Suprapubic skin (tissue), 4 donors: ENCODE measurements around the gene CD44. TPM values are rescaled to one million over a fixed set of nuclear protein-coding genes. Genes with fewer than 3 reads are reported as not detected.

Experiments used
- DNase-seq, 2 donors: peaks; one replicate each; pipeline ENCODE4 v3.0.0-alpha.2; 2019; ENCODE audit warnings: low spot score in 2 of 2
- H3K27ac ChIP-seq: fragments of 200-600 bp; sonication (generic); one replicate; pipeline ENCODE4 v1.5.1; 2019
- H3K27me3 ChIP-seq: fragments of 200-600 bp; sonication (generic); one replicate; pipeline ENCODE4 v1.5.1; 2019
- H3K36me3 ChIP-seq: fragments of 200-600 bp; sonication (generic); one replicate; pipeline ENCODE4 v1.5.1; 2019
- H3K4me1 ChIP-seq: fragments of 200-600 bp; sonication (generic); one replicate; pipeline ENCODE4 v1.5.1; 2019
- H3K4me3 ChIP-seq: fragments of 200-600 bp; sonication (generic); one replicate; pipeline ENCODE4 v1.5.1; 2019; ENCODE audit warnings: mild to moderate bottlenecking
- H3K9me3 ChIP-seq: fragments of 200-600 bp; sonication (generic); one replicate; pipeline ENCODE4 v1.5.1; 2019
- EP300 ChIP-seq: sonication (generic); formaldehyde crosslinking; IDR thresholded peaks from one replicate; pipeline ENCODE4 v1.6.1; 2017; ENCODE audit warnings: antibody characterized with exemption
- POLR2A ChIP-seq, 2 donors: fragments of 450-650 bp; IDR thresholded peaks; one replicate each; pipeline ENCODE4 v1.6.1; 2017; ENCODE audit warnings: antibody characterized with exemption in 2 of 2, mild to moderate bottlenecking in 2 of 2, moderate library complexity in 2 of 2
- POLR2AphosphoS5 ChIP-seq, 3 donors: sonication (generic); formaldehyde crosslinking; IDR thresholded peaks; one replicate each; pipeline ENCODE4 v1.6.1; 2017; ENCODE audit warnings: antibody characterized with exemption in 3 of 3
- WGBS: methylation state at CpG from one replicate; pipeline ENCODE4 v1.1.5; 2018; 5-methylcytosine and 5-hydroxymethylcytosine counted together
- total RNA-seq, 4 donors: library from RNA; depleted of rRNA; stranded (reverse); fragments of >200 nt; gene quantifications; one replicate each; pipeline ENCODE4 v1.1.0, GENCODE V29; 2016
- TF ChIP-seq, protein P1 (sequence below), 2 donors: fragments of 200-600 bp in 1 of 2; fragments of 450-650 bp in 1 of 2; sonication (generic) in 1 of 2; IDR thresholded peaks; one replicate each; pipeline ENCODE4 v1.5.1; 2016 to 2019; ENCODE audit warnings: antibody characterized with exemption in 2 of 2, mild to moderate bottlenecking in 1 of 2, moderate library complexity in 1 of 2

The CD44 gene
- total RNA-seq, 4 donors from 2014 or later, result 1,361 to 2,207 (median 1,502) TPM

DNA sequence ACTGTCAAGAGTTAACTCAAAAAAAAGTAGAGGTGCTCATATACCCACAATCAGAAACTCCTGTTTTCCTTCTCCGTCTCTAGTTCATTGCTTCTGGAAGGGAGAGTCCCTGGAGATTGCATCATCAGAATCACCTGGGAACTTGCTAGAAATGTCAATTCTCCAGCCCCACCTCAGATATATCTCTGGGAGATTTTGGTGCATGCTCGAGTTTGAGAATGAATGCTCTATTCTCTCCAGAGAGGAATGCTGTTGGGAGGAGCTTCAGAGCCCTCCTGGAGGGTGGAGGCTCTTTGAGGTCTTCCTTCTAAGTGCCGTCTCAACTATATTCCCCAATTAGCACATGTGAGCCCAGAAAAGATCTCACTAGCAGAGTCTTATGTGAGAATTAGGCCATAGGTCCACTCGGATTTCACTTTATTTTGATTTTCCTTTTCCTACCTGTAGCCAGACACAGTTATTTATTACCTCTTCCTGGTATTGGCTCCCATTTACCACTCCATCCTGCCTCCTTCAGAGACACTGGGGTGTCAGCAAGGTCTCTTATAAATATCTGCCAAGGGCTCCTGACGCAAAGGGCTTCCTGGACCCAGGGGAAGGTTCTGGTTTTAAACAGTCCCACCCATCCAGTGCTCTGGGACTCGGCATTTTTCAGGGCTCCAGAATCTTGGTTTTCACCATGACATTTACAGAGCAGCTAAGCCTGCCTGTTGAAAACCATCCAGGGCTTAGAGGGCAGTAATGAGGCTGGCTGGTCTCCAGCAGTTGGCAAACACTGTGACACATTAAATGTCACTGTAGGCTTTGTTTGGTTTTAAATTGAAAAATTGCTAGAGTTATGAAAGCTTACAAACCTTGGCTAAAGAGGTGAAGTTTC lies 136.2 kb downstream of the CD44 start:
- peaks cover 38% of the 10 kb centered on the region for H3K4me1 ChIP-seq
- no peaks in the 10 kb centered on the region for H3K27me3 ChIP-seq
- H3K36me3 ChIP-seq, result no peaks in the 10 kb centered on the region
- TF ChIP-seq EP300 (no peak), POLR2AphosphoS5 (IDR thresholded peaks at IDR 0.05) (peak in 1 of 3 donors; percentile 47)
- H3K9me3 ChIP-seq, result no peaks in the 10 kb centered on the region
- WGBS, result 24% methylated on average over 6 of the region's 6 CpGs
- DNase-seq, result peak; percentile 77 to 79
- H3K4me3 ChIP-seq, result no peak overlapping the region
- peak overlapping the region; percentile 91 for H3K27ac ChIP-seq

DNA sequence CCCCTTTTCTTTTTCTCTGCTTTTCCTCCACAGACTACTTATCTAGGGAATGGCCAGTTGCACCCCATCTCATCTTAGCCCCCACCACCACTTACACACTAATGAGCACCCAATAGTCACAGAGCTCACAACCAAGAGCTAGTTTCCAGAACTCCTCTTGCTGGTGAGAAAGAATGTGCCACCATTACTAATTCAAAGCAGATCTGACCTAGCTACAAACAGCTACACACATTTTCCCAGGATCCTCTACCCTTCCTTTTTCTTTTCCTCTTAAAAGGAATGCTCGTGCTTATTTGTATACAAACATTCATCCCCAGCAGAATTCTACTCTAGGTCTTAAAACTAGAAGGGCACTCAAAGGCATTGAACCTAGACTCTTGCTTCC lies 136.8 kb downstream of the CD44 start:
- H3K27ac ChIP-seq, result peak overlapping the region; percentile 91
- no peak for DNase-seq
- H3K9me3 ChIP-seq, result no peaks in the 10 kb centered on the region
- no peaks in the 10 kb centered on the region for H3K27me3 ChIP-seq
- H3K4me3 ChIP-seq, result no peak overlapping the region
- TF ChIP-seq, protein P1, sequence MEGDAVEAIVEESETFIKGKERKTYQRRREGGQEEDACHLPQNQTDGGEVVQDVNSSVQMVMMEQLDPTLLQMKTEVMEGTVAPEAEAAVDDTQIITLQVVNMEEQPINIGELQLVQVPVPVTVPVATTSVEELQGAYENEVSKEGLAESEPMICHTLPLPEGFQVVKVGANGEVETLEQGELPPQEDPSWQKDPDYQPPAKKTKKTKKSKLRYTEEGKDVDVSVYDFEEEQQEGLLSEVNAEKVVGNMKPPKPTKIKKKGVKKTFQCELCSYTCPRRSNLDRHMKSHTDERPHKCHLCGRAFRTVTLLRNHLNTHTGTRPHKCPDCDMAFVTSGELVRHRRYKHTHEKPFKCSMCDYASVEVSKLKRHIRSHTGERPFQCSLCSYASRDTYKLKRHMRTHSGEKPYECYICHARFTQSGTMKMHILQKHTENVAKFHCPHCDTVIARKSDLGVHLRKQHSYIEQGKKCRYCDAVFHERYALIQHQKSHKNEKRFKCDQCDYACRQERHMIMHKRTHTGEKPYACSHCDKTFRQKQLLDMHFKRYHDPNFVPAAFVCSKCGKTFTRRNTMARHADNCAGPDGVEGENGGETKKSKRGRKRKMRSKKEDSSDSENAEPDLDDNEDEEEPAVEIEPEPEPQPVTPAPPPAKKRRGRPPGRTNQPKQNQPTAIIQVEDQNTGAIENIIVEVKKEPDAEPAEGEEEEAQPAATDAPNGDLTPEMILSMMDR (IDR thresholded peaks at IDR 0.05), result no peak
- TF ChIP-seq POLR2AphosphoS5 (IDR thresholded peaks at IDR 0.05) (no peak), EP300 (no peak), POLR2A (IDR thresholded peaks at IDR 0.05) (no peak)
- H3K4me1 ChIP-seq, result peaks cover 41% of the 10 kb centered on the region
- 47% methylated on average over 1 of the region's 1 CpG for whole genome bisulfite sequencing
- no peaks in the 10 kb centered on the region for H3K36me3 ChIP-seq

DNA sequence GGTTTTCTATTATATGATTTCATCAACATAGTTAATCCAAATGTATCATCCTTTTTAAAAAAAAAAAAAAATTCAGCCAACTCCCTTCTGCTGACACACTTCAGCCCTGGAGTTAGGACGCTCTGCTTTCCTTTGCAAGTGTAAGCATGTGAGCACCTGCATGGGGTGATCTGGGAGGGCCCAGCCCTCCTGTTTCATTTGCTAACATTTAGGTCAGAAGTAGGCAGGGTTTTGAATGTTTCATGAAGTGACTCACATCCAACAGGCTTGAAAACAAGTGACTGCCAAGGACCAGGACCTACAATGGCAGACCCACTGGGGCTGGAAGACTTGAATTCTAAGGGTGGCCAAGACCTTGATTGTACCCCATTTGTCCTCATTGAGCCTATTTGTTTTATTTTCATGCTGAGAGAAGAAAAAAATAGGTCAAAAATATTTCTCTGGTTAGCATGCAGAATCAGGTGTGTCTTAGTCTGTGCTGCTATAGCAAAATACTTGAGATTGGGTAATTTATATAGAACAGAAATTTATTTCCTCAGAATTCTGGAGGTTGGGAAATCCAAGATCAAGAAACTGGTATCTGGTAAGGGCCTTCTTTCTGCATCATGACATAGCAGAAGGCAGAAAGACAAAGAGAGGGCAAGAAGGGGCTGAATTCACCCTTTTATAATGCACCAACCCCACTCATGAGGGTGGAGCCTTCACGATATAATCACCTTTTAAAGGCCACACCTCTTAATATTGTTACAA lies 137.6 kb downstream of the CD44 start:
- H3K36me3 ChIP-seq, result no peaks in the 10 kb centered on the region
- 49% methylated on average over 2 of the region's 2 CpGs for WGBS
- H3K9me3 ChIP-seq, result no peaks in the 10 kb centered on the region
- no peak for DNase-seq
- H3K4me3 ChIP-seq, result no peak overlapping the region
- no peaks in the 10 kb centered on the region for H3K27me3 ChIP-seq
- peaks cover 43% of the 10 kb centered on the region for H3K4me1 ChIP-seq
- H3K27ac ChIP-seq, result peak overlapping the region; percentile 91
- TF ChIP-seq POLR2AphosphoS5 (IDR thresholded peaks at IDR 0.05), result peak in 1 of 3 donors; percentile 9
- TF ChIP-seq, protein P1 (IDR thresholded peaks at IDR 0.05), result no peak

DNA sequence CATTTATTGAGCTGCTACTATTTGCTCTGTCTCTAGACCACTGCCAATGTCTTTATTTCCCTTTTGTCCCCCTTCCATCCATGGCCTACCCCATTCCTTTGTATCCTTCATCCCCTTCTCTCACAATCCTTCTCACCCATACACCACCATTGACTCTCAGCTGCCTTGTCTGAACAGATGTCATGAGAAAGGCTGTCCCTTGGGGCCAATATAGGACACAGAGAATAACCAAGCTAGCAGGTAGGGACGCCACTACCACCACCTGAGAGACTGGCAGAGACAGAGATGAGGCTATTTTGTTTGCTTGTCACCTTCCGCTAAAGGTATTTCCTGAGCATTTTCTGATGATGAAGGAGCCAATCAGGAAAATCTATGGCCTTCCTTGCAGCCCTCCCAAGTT lies 138.9 kb downstream of the CD44 start:
- Histone ChIP-seq H3K36me3 (no peaks in the 10 kb centered on the region), H3K4me1 (peaks cover 52% of the 10 kb centered on the region), H3K9me3 (no peaks in the 10 kb centered on the region), H3K27me3 (no peaks in the 10 kb centered on the region), H3K27ac (no peak overlapping the region), H3K4me3 (no peak overlapping the region)
- no peak for DNase-seq
- TF ChIP-seq POLR2A (IDR thresholded peaks at IDR 0.05), result no peak
- no peak for TF ChIP-seq POLR2AphosphoS5 (IDR thresholded peaks at IDR 0.05)
- no peak for TF ChIP-seq EP300
- TF ChIP-seq, protein P1 (IDR thresholded peaks at IDR 0.05), result no peak
- 90% methylated on average over 2 of the region's 2 CpGs for WGBS

DNA sequence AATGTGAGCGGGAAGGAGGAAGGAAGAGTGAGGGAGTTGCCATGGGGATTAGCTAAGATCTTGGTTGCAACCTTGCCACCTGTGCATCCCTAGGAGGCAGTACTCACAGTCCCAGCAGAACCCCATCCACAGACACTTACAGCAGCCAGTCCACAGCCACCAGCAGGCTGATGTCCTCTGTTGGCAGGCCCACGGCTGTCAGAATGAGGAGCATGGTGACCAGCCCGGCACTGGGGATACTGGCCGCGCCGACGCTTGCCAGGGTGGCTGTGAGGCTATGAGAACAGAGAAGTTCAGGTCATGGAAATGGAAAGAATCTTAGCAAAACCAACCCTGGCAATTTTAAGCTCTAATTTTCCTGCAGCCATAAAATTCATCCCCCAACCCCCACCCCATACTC lies 141.8 kb downstream of the CD44 start:
- Histone ChIP-seq H3K36me3 (no peaks in the 10 kb centered on the region), H3K27me3 (no peaks in the 10 kb centered on the region), H3K9me3 (no peaks in the 10 kb centered on the region), H3K27ac (peak overlapping the region; percentile 79), H3K4me3 (no peak overlapping the region), H3K4me1 (peaks cover 31% of the 10 kb centered on the region)
- no peak for DNase-seq
- no peak for TF ChIP-seq POLR2A (IDR thresholded peaks at IDR 0.05)
- WGBS, result 96% methylated on average over 7 of the region's 7 CpGs

DNA sequence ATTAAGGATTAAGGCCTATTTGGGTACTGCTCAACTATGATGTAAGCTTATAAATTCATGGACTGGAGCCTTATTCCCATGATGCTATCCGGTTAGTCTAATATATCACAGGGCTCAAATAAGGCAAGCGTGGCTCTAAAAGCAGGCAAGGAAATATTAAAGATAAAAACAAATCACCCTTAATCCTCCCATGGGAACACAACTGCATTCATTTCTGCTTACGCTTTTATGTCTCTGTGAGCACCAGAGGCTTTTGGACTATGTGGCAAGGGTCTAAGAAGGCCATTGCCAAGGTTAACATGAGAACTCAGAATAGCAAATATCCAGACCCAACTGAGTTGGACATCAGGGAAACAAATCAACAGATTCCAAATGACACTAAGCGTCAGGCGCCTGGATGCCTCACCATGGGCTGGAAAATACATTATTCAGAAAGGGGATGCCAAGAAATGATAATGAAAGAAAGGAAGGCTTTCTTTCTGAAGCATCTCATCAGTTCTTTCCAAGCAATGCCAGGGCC lies 142.3 kb downstream of the CD44 start:
- no peak for DNase-seq
- Histone ChIP-seq H3K36me3 (no peaks in the 10 kb centered on the region), H3K27me3 (no peaks in the 10 kb centered on the region), H3K27ac (peak overlapping the region; percentile 79), H3K4me3 (no peak overlapping the region), H3K4me1 (peaks cover 27% of the 10 kb centered on the region), H3K9me3 (no peaks in the 10 kb centered on the region)
- 57% methylated on average over 5 of the region's 5 CpGs for WGBS
- TF ChIP-seq EP300, result no peak
- TF ChIP-seq POLR2A (IDR thresholded peaks at IDR 0.05), result no peak
- peak in 1 of 3 donors; percentile 63 for TF ChIP-seq POLR2AphosphoS5 (IDR thresholded peaks at IDR 0.05)
- TF ChIP-seq, protein P1 (IDR thresholded peaks at IDR 0.05), result no peak
